Measurements from ENCODE around the gene MRI1.

MRI1 gene

GRCh38 chr19:13741893-13742292 lies 22.4 kb upstream of the MRI1 start:
- Histone ChIP-seq H4K91ac (ENCODE audit: low read depth, low read length, poor library complexity) (no peak overlapping the region), H3K18ac (ENCODE audit: low read length) (no peak overlapping the region), H4K8ac (ENCODE audit: low read depth, low read length) (no peak overlapping the region), H2BK15ac (ENCODE audit: low read length) (no peak overlapping the region), H2AFZ (ENCODE audit: low read length) (no peak overlapping the region), H3K4me3 (ENCODE audit: low read length in 2 of 2) (no peak overlapping the region), H3K79me1 (ENCODE audit: low read depth, low read length) (no peaks in the 10 kb centered on the region), H3K4me2 (ENCODE audit: insufficient read depth, low read length, poor library complexity, severe bottlenecking) (no peak overlapping the region), H3K27ac (replicated peaks; ENCODE audit: low read length) (no peak overlapping the region), H3K9me3 (replicated peaks in 1 of 2; ENCODE audit: control insufficient read depth in 2 of 2, insufficient read depth in 1 of 2, low read depth in 1 of 2, low read length in 2 of 2) (peaks cover 0 to 3% of the 10 kb centered on the region in 2 donors), H3K23ac (ENCODE audit: low read depth, low read length, poor library complexity) (no peak overlapping the region), H3K4me1 (ENCODE audit: control insufficient read depth in 2 of 2, insufficient read depth in 1 of 2, low read depth in 1 of 2, low read length in 2 of 2) (no peaks in the 10 kb centered on the region), H2BK120ac (ENCODE audit: low read depth, low read length) (no peak overlapping the region), H3K9ac (ENCODE audit: low read depth, low read length, poor library complexity) (no peak overlapping the region), H2AK5ac (ENCODE audit: low read depth, low read length) (no peak overlapping the region), H2BK5ac (ENCODE audit: low read length) (no peak overlapping the region), H3K27me3 (ENCODE audit: control insufficient read depth in 3 of 3, insufficient read depth in 3 of 3, low read depth in 1 of 3, low read length in 3 of 3) (no peaks in the 10 kb centered on the region), H3K4ac (ENCODE audit: low read length) (no peak overlapping the region), H2BK12ac (ENCODE audit: low read length) (no peak overlapping the region), H3K36me3 (replicated peaks in 1 of 2; ENCODE audit: control insufficient read depth in 2 of 2, insufficient read depth in 2 of 2, low read length in 2 of 2) (peaks cover 0 to 38% of the 10 kb centered on the region in 2 donors), H3K14ac (ENCODE audit: low read length) (no peak overlapping the region)
- WGBS, 2 donors (ENCODE audit: extremely low coverage in 2 of 2, insufficient read length in 2 of 2, insufficient replicate concordance in 1 of 2): no CpG with 5 or more reads among the region's 2 CpGs
- DNase-seq (ENCODE audit: low spot score): no peak

GRCh38 chr19:13742756-13743155 lies 21.6 kb upstream of the MRI1 start:
- H3K4ac ChIP-seq (ENCODE audit: low read length): no peak overlapping the region
- peaks cover 0 to 8% of the 10 kb centered on the region in 2 donors for H3K9me3 ChIP-seq (replicated peaks in 1 of 2; ENCODE audit: control insufficient read depth in 2 of 2, insufficient read depth in 1 of 2, low read depth in 1 of 2, low read length in 2 of 2)
- H3K14ac ChIP-seq (ENCODE audit: low read length): no peak overlapping the region
- no peak overlapping the region for H2BK120ac ChIP-seq (ENCODE audit: low read depth, low read length)
- H3K27me3 ChIP-seq (ENCODE audit: control insufficient read depth in 3 of 3, insufficient read depth in 3 of 3, low read depth in 1 of 3, low read length in 3 of 3): no peaks in the 10 kb centered on the region
- no peak overlapping the region for H2BK12ac ChIP-seq (ENCODE audit: low read length)
- DNase-seq (ENCODE audit: low spot score): no peak
- H3K23ac ChIP-seq (ENCODE audit: low read depth, low read length, poor library complexity): no peak overlapping the region
- no peak overlapping the region for H2BK5ac ChIP-seq (ENCODE audit: low read length)
- no peaks in the 10 kb centered on the region for H3K4me1 ChIP-seq (ENCODE audit: control insufficient read depth in 2 of 2, insufficient read depth in 1 of 2, low read depth in 1 of 2, low read length in 2 of 2)
- H3K79me1 ChIP-seq (ENCODE audit: low read depth, low read length): no peaks in the 10 kb centered on the region
- H2BK15ac ChIP-seq (ENCODE audit: low read length): no peak overlapping the region
- H4K8ac ChIP-seq (ENCODE audit: low read depth, low read length): no peak overlapping the region
- WGBS, 2 donors (ENCODE audit: extremely low coverage in 2 of 2, insufficient read length in 2 of 2, insufficient replicate concordance in 1 of 2): no CpG with 5 or more reads among the region's 1 CpG
- peaks cover 0 to 31% of the 10 kb centered on the region in 2 donors for H3K36me3 ChIP-seq (replicated peaks in 1 of 2; ENCODE audit: control insufficient read depth in 2 of 2, insufficient read depth in 2 of 2, low read length in 2 of 2)
- H2AFZ ChIP-seq (ENCODE audit: low read length): no peak overlapping the region
- no peak overlapping the region for H3K4me2 ChIP-seq (ENCODE audit: insufficient read depth, low read length, poor library complexity, severe bottlenecking)
- no peak overlapping the region for H4K91ac ChIP-seq (ENCODE audit: low read depth, low read length, poor library complexity)
- no peak overlapping the region for H3K9ac ChIP-seq (ENCODE audit: low read depth, low read length, poor library complexity)
- H3K18ac ChIP-seq (ENCODE audit: low read length): no peak overlapping the region
- no peak overlapping the region for H3K27ac ChIP-seq (replicated peaks; ENCODE audit: low read length)
- no peak overlapping the region for H3K4me3 ChIP-seq (ENCODE audit: low read length in 2 of 2)
- no peak overlapping the region for H2AK5ac ChIP-seq (ENCODE audit: low read depth, low read length)

- no peaks in the 10 kb centered on the region for H3K79me1 ChIP-seq (ENCODE audit: low read depth, low read length)
- H2BK5ac ChIP-seq (ENCODE audit: low read length): no peak overlapping the region
- no peak overlapping the region for H3K18ac ChIP-seq (ENCODE audit: low read length)
- H3K9ac ChIP-seq (ENCODE audit: low read depth, low read length, poor library complexity): no peak overlapping the region
- peaks cover 0 to 8% of the 10 kb centered on the region in 2 donors for H3K9me3 ChIP-seq (replicated peaks in 1 of 2; ENCODE audit: control insufficient read depth in 2 of 2, insufficient read depth in 1 of 2, low read depth in 1 of 2, low read length in 2 of 2)
- H3K4me3 ChIP-seq (ENCODE audit: low read length in 2 of 2): no peak overlapping the region
- no peak overlapping the region for H3K4ac ChIP-seq (ENCODE audit: low read length)
- H3K27ac ChIP-seq (replicated peaks; ENCODE audit: low read length): no peak overlapping the region
- H3K4me2 ChIP-seq (ENCODE audit: insufficient read depth, low read length, poor library complexity, severe bottlenecking): no peak overlapping the region
- no peaks in the 10 kb centered on the region for H3K27me3 ChIP-seq (ENCODE audit: control insufficient read depth in 3 of 3, insufficient read depth in 3 of 3, low read depth in 1 of 3, low read length in 3 of 3)
- H4K91ac ChIP-seq (ENCODE audit: low read depth, low read length, poor library complexity): no peak overlapping the region
- H3K4me1 ChIP-seq (ENCODE audit: control insufficient read depth in 2 of 2, insufficient read depth in 1 of 2, low read depth in 1 of 2, low read length in 2 of 2): peaks cover 5% of the 10 kb centered on the region in 2 donors
- H2AK5ac ChIP-seq (ENCODE audit: low read depth, low read length): no peak overlapping the region
- no peak overlapping the region for H2BK120ac ChIP-seq (ENCODE audit: low read depth, low read length)
- H3K23ac ChIP-seq (ENCODE audit: low read depth, low read length, poor library complexity): no peak overlapping the region
- DNase-seq (ENCODE audit: low spot score): no peak
- no peak overlapping the region for H4K8ac ChIP-seq (ENCODE audit: low read depth, low read length)
- H3K36me3 ChIP-seq (replicated peaks in 1 of 2; ENCODE audit: control insufficient read depth in 2 of 2, insufficient read depth in 2 of 2, low read length in 2 of 2): peaks cover 0 to 23% of the 10 kb centered on the region in 2 donors
- H2BK15ac ChIP-seq (ENCODE audit: low read length): no peak overlapping the region
- H2AFZ ChIP-seq (ENCODE audit: low read length): no peak overlapping the region
- no peak overlapping the region for H2BK12ac ChIP-seq (ENCODE audit: low read length)
- H3K14ac ChIP-seq (ENCODE audit: low read length): no peak overlapping the region
These were observed 20.1 kb upstream of the MRI1 start for GRCh38 chr19:13744174-13744573.

GRCh38 chr19:13747098-13747453 lies 17.2 kb upstream of the MRI1 start:
- H2AFZ ChIP-seq (ENCODE audit: low read length): peak overlapping the region; percentile 89

More at GRCh38 chr19:13747098-13747453, 17.2 kb upstream of the MRI1 start:
- no CpG with 5 or more reads among the region's 8 CpGs for WGBS, 2 donors (ENCODE audit: extremely low coverage in 2 of 2, insufficient read length in 2 of 2, insufficient replicate concordance in 1 of 2)
- Histone ChIP-seq H3K79me1 (ENCODE audit: low read depth, low read length) (peaks cover 1% of the 10 kb centered on the region), H3K4me2 (ENCODE audit: insufficient read depth, low read length, poor library complexity, severe bottlenecking) (no peak overlapping the region), H3K27ac (replicated peaks; ENCODE audit: low read length) (no peak overlapping the region), H3K27me3 (ENCODE audit: control insufficient read depth in 3 of 3, insufficient read depth in 3 of 3, low read depth in 1 of 3, low read length in 3 of 3) (no peaks in the 10 kb centered on the region), H3K18ac (ENCODE audit: low read length) (no peak overlapping the region), H4K91ac (ENCODE audit: low read depth, low read length, poor library complexity) (no peak overlapping the region), H3K23ac (ENCODE audit: low read depth, low read length, poor library complexity) (no peak overlapping the region), H3K36me3 (replicated peaks in 1 of 2; ENCODE audit: control insufficient read depth in 2 of 2, insufficient read depth in 2 of 2, low read length in 2 of 2) (peaks cover 3 to 23% of the 10 kb centered on the region in 2 donors), H2BK15ac (ENCODE audit: low read length) (no peak overlapping the region), H3K9me3 (replicated peaks in 1 of 2; ENCODE audit: control insufficient read depth in 2 of 2, insufficient read depth in 1 of 2, low read depth in 1 of 2, low read length in 2 of 2) (peaks cover 0 to 6% of the 10 kb centered on the region in 2 donors), H4K8ac (ENCODE audit: low read depth, low read length) (no peak overlapping the region), H2AK5ac (ENCODE audit: low read depth, low read length) (no peak overlapping the region), H3K4me3 (ENCODE audit: low read length in 2 of 2) (peak overlapping the region; percentile 66 to 73), H3K14ac (ENCODE audit: low read length) (no peak overlapping the region), H3K9ac (ENCODE audit: low read depth, low read length, poor library complexity) (no peak overlapping the region), H2BK120ac (ENCODE audit: low read depth, low read length) (no peak overlapping the region), H3K4me1 (ENCODE audit: control insufficient read depth in 2 of 2, insufficient read depth in 1 of 2, low read depth in 1 of 2, low read length in 2 of 2) (peaks cover 5% of the 10 kb centered on the region in 2 donors), H2BK5ac (ENCODE audit: low read length) (no peak overlapping the region), H3K4ac (ENCODE audit: low read length) (no peak overlapping the region), H2BK12ac (ENCODE audit: low read length) (no peak overlapping the region)
- DNase-seq (ENCODE audit: low spot score): no peak

Data from neuronal stem cell (in vitro differentiated cells).